NOMO-1 (cell line): ENCODE data around the gene MYO3B.
"Not testable (repeated sequence)": the region's sequence is repeated elsewhere in the genome, so short reads cannot be mapped to it uniquely, and the experiment has no call there.

Source experiments
- DNase-seq, 2 experiments: peaks; one replicate each; lab custom pipeline; 2025; ENCODE audit not compliant: unreplicated experiment in 2 of 2; lab: John Stamatoyannopoulos, UW

Gene MYO3B

DNA sequence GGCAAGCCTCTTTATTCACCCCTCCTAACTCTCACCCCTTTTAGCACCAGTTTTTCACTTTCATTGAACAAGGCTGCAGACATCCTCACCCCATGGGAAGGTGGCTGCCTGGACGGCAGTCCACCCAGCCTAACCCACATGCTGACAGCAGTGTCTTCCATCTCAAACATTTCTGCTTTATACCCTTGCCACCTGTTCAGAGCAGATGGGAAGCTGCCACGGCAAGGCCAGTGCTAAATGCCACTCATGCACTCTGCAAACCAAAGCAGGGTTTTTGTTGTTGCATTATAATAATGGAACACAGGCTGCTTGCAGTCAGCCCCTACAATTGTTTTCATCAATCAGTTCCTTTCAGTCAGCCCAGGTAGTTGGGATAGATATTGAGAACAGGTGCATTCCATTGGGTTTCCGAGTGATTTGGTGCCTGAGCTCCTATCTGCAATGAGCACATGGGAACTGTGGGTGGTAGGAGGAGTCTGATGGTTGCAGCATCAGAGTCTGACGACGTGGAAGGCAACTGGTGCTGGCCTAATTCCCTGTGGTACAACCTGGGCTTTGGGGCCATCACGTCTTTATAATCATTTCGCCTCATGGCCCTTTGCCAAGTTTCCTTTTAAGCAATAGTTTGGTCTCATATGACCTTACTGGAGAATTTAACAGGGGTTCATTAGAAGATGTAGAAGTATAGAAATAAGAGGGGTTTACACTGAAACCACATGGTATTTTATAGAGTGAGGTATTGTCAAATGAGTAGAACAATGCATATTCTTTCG, 284.7 kb downstream of the MYO3B start:
- DNase-seq, result no peak

DNA sequence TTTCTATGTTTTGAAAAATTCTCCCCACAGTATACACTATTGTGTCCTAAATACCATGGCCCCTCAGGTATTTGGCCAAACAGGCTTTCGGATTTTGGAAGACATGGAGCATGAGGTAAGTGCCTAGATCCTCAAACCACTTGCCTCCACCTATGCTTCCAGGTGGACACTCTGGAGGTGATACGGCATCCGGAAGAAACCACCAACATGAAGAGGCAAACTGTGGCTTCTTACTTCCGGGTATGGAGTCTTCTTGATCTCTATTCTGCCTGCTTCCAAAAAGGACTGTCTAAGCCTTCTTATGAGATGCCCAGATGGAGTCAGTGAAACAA, 285.2 kb downstream of the MYO3B start:
- DNase-seq, result no peak

DNA sequence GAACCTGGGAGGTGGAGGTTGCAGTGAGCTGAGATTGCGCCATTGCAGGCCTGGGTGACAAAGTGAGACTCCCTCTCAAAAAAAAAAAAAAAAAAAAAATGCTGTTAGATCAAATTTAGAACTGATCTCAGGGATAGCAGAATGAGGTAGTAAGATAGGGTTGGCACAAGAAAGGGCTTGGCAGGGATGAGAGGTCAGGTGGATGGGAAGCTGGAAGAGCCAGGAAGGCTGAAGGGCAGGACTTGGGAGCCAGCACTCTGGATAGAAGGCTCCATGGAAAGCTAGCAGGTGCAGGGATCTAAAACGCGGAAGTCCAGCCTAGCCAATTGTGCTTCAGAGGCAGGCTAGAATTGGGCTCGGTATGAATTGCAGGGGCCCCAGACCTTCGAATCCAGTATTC, 286.3 kb downstream of the MYO3B start:
- no peak for DNase-seq

DNA sequence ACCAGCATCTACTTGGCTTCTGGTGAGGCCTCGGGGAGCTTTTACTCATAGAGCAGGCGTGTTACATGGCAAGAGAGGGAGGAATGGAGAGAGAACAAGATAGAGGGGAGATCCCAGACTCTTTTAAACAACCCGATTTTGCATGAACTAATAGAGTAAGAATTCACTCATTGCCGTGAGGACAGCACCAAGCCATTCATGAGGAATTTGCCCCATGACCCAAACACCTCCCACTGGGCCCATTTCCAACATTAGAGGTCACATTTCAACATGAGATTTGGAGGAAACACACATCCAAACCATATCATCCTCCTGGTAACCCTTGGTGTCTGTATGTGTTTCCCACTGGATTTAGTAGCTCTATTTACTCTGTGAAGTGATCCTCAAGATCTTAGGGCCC, 287.3 kb downstream of the MYO3B start:
- DNase-seq, result no peak

DNA sequence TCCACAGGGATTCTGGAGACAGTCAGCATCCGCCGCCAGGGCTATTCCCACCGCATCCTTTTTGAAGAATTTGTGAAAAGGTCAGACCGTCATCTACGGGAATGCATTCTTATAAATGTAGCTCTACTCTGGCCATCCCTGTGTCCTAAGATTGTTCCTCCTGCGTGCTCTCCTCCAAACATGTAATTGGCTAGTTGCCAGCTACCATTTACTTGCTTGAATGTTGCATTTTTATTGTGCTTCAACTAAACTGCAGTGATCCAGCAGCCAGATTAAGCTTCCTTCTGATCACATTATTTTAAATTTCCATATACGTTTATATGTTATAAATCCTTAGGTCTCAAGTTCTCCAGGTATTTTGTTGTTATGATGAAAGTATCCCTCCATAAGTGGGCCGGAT, 288.7 kb downstream of the MYO3B start:
- no peak for DNase-seq

DNA sequence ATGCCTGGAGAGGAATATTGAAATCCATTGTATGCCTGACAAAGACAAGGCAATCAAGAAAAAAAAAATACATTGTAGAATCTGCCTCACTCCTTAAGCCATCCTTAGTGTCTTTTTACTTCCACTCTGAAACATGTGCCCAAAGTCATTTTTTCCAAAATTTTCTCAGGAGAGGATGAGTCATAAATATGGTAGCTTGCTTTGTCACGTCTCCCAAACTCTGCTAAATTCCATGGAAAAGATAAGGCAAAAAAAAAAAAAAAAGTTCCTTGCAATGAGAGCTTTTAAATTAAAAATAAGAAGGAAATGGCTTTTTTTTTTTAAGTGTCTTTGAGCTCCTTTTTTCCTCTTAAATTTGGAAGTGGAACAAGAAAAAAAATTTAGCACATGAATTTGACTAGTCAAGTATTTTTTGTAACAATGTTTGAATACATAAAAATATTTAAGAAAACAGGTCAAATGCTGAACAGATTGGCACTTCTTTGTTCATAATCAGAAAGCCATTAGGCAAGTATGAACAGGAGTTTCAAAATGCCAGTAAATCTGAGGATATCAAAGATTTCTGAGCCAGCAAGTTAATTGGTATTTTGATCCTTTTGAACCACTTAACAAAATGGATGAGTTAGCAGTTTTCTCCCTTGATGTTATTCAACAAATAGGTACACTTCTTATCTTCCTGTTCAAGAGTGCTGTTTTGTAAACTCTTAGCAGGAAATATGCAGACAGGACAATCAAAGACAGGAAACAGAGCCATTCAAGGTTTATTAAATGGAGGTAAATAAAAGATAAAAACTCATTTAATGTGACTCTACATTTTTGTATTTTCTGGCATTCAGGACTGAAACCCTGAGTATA, 289.8 kb downstream of the MYO3B start:
- no peak for DNase-seq

DNA sequence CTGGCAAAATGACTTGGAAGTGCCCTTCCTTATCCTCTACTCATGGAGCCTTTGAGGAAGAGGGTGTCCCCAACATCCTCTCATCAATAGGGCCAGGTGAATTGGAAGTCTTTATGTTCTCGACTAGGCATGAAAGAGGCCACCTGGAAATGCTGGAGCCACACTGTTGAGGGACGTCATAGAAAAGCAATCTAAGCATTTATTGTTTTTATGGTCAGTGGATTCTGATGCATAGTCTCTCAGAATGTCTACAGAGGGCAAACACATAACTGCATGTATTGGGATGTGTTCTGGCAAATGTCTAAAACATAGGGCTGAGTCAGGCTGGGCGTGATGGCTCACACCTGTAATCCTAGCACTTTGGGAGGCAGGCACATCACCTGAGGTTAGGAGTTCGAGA, 290.6 kb downstream of the MYO3B start:
- DNase-seq, result no peak

DNA sequence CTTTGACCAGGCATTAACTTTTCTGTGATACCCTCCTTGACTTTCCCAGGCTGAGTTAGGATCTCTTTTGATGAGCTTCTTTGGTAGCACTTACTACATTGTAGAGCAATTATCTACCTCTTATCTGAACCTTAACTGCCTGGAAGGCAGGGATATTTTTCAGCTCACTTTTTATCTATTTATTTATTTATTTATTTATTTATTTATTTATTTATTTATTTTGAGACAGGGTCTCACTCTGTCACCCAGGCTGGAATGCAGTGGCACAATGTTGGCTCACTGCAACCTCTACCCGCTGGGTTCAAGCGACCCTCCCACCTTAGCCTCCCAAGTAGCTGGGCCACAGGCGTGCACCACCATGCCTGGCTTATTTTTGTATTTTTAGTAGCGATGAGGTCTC, 294.6 kb downstream of the MYO3B start:
- DNase-seq, result not testable (repeated sequence)

DNA sequence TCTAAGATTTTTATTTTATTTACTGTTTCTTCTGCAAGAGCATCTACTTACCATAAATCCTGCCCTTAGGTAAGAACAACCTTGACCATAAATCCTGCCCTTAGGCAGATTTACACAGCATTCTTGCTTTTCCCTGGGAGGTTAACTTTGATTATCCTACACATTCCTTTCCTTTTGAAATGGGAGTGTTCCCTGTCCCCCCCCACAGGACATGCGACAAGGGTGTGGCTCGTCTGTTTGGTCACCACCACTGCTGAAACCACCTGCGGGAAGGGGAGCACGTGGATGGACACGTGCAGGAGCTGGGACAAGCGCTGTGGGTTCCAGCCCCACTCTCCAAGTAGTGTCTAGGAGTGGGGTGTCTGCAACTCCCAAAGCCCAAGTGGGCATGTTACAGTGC, 297.9 kb downstream of the MYO3B start:
- no peak for DNase-seq

DNA sequence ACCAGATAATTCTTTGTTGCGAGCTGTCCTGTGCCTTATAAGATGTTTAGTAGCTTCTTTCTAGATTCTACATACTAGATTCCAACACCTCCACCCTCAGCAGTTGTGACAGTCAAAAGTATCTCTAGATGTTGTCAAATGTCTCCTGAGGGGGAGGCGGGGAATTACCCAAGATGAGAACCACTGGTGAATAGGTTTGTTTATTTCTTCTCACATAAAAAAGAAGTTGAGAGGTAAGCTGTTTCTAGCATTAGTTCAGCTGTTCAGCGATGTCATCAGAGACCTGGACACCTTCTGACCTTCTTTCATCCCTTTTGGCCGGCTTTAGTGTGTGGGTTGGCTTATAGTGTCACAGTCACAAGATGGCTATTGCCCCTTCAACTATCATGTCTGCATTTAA, 299.7 kb downstream of the MYO3B start:
- DNase-seq, result no peak

DNA sequence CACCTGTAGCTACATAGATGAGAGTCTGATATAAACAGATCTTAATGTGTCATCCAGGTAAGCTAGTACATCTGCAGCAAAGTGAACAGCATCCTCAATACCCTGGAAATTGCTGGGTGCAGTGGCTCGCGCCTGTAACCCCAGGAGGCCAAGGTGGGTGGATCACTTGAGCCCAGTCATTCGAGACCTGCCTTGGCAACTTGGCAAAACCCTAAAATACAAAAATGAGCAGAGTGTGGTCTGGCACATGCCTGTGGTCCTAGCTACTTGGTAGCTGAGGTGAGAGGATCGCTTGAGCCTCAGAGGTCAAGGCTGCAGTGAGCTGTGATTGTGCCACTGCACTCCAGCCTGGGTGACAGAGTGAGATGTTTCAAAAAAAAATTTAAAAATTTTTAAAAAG, 303.3 kb downstream of the MYO3B start:
- DNase-seq, result no peak

DNA sequence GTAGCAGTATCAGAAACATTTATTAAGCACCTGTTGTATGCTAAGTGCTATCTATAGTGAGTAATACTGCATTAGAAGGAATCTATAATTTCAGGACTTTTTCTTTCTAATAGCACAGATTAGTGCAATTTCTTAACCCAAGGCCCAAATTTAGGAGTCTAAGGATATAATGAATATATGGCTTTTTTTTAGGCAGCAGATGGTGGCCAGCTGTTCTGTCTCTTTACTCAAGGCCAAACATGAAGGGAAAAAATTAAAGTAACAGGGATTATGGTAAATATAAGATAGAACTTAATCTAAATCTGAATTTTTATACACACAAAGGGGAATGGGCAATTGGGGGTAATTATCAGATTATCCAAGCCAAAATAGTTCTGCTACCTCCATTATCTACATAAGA, 306.6 kb downstream of the MYO3B start:
- DNase-seq, result no peak

DNA sequence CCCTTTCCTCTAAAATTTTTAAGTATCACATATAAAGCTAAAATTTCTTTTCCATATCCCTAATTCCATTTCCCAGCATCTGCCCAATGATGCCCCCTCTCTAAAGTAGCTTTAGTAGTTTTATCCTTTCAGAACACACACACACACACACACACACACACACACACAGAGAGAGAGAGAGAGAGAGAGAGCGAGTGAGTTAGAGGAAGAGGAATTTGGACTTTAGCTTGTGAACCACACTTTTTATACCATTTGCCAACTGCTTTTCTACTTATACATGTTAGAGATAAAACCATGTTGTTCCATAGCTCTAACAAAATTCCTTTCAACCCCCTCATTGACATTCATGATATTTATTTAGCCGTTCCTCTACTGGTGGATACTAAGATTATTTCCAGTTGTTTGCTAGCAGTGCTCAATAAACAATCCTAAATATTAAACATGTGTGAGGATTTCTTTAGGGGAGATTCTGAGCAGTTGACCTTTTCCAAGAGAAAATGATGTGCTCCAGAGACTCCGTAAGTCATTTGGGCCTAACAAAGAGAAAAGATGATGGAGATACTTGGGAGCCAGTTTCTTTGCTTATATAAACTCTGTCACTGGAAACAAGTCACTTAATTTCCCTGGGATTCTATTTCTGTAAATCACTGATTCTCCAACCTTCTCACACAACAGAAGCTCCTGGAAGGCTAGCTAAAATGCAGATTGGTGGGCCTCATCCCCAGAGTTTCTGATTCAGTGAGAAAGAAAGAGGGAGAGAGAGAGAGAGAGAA, 307.5 kb downstream of the MYO3B start:
- DNase-seq, result no peak

DNA sequence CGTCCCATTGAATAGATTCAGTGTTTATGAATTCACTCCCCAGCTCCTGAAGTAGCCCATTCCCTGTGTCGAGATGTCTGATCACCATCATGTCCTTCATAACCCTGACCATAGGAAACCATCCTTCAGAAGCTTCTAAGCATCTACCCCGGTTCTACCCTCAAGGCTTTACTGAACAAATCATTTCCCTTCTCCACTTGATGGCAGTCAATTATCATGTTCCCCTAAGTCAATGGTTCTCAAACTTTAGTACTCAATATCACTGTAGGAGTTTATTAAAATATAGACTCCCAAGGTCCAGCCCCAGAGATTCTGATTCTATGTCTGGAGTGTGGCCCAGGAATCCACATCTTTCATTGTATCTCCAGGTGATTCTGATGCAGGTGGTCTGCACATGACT, 308.8 kb downstream of the MYO3B start:
- no peak for DNase-seq

DNA sequence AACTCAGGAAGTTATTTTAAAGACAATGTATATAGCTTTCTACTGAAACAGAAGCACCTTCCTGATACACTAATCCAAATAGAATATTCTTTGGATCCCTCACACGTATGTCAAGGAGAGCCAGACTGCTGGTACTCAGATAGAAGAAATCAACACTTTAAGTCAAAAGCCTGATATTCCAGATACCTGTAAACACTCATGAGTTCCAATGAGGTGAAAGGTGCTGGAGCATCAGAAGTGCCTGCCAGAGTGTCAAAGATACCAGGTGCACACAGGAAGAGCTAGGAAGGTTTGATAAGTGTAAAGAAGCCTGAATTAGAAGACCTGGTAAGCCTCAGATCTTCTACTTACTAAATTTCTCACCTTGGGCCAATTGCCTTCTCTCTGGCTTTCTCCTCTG, 310.9 kb downstream of the MYO3B start:
- no peak for DNase-seq

DNA sequence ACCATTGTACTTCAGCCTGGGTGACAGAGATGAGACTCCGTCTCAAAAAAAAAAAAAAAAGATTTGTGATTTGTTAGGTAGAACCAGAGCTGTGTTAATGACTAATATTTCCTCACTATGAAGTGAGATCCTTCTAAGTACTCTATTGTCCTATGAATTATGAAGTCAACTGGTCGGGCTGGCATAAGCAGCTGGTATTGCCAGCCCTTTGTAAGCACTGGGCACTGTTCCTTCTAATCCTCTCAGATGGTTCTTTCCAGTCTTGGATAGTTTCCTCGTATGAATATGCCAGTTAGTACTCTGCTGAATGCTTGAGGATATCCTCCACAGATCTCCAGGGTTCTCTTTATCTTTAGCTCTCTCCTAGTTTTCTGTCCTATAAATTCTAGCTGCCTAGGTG, 314.1 kb downstream of the MYO3B start:
- no peak for DNase-seq

DNA sequence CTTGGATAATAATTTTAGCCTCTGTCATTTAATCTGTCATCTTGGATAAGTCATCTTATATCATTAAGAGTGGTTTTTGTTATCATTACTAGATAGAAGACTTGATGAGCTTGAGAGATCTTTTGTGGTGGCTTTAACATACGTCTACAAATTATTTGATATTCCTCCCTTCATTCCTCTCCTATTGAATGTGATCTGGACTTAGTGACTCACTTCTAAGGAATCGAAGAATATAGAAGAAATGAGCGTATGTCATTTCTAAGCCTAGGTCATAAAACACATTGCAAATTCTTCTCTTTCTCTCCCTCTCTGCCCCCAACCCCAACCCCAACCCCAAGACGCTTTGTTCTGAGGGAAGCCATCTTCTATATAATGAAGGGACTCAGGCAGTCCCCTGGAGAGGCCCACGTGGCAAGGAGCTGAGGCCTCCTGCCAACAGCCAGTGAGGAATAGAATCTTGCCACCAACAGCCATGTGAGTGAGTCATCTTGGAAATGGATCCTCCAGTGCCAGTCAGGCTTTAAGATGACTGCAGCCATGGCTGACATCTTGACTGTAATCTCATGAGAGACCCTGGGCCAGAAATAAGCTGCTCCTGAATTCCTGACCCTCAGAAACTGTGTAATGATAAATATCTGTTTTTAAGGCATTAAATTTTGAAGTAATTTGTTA, 315.6 kb downstream of the MYO3B start:
- no peak for DNase-seq

DNA sequence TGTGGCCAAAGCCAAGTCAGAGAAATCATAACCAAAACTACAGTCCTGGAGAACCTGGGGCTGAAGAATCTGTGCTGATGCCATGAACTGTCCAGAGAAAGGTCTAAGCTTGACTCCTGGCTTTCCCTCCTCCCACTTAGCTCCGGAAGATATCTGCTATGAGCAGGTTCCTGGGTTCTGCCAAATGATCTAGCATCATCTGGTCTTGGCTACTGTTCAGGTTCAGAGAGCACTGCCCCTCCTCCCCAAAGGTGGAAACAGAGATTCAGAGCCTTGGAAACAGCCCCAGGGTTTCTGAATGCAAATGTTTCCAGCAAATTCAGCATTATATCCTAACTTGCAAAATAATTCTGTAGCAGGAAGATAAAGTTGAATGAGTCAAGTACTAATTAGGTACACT, 317.9 kb downstream of the MYO3B start:
- no peak for DNase-seq

DNA sequence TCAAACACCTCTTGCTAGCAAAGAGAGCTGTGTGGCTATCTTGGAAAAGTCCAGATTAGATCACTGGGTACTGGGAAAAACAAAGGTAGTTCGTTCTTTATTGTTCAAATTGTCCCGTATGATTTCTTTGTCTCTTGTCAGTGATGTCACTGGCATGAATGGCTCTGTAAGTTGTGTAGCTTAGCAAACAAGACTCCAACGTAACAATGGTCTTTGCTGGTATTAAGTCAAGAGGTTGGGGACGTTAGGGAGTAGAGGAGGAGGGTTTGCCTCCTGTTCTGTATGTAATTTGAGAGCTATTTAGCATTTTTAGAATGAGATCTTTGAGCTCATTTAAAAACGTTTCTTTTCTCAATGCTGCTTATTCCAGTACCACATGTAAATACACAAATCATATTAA, 320.7 kb downstream of the MYO3B start:
- no peak for DNase-seq

DNA sequence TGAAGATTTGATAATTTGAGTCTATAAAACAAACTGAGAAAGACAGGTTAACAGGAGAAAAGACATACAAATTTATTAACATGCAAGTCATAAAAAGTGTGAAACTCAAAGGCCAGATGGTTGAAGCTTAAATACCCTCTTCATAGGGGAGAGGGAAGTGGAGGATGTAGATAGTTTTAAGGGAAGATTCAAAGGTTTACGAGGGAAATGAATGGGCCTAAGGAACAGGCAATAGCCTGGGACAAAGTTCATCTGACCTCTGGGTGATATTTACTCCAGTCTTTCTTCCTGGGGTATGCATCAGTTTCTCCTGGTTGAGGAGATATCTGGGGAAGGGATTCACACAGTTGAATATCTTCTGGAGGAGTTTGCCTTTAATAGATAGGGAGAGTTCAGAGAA, 322.2 kb downstream of the MYO3B start:
- no peak for DNase-seq

DNA sequence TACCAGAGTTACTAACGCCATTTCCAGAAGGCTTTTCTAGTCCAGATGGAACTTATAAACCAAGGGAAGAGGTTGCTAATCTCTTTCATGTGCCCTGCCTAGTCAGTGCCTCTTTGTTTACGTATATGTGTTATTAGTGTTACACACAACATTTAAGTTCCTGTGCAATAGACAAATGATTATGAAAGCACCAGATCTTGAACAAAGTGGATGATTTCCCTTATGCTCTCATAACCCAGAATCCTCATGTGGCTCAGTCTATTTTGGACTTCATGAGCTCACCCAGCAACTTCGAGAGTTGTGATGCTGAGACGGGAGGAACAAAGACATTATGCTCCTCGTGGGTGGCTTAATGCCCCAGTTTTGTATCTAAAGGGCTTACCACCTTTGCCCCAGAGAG, 322.8 kb downstream of the MYO3B start:
- no peak for DNase-seq
